Hypothalamus (tissue), 51 donors: Measurements from ENCODE around the gene CAPN9.
"Not testable (repeated sequence)": the region's sequence is repeated elsewhere in the genome, so short reads cannot be mapped to it uniquely, and the experiment has no call there.

Experiments used
- DNase-seq, 51 donors: peaks; one replicate each; lab custom pipeline; 2025; lab: John Stamatoyannopoulos, UW

CAPN9 gene

DNA sequence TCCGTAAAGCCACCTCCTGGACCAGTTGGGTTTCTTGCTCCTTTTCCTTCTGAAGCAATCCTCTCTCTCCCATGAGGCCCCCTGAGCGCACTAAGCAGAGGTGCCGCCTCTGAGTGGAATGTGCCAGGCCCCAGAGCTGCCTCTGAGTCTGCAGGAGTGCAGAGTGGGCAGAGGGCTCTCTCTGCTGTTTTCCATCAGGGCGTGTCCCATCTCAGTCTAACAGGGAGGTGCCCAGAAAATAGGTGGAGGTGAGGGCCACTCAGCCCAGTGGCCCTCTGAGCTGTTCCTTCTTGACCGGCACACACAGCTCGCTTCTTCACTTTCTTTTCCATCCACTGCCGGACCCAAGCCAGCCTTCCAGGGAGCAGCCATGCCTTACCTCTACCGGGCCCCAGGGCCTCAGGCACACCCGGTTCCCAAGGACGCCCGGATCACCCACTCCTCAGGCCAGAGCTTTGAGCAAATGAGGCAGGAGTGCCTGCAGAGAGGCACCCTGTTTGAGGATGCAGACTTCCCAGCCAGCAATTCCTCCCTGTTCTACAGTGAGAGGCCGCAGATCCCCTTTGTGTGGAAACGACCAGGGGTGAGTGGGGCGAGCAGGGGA, at the start of gene CAPN9:
CAPN9 (plus strand) TSS at position 262 of the 604 bp plus-strand sequence; CDS start at position 371, 109 bp downstream.
- DNase-seq, result no peak

GRCh38 chr1:230698130-230698529, 49.1 kb upstream of the CAPN9 start:
- no peak for DNase-seq

DNA sequence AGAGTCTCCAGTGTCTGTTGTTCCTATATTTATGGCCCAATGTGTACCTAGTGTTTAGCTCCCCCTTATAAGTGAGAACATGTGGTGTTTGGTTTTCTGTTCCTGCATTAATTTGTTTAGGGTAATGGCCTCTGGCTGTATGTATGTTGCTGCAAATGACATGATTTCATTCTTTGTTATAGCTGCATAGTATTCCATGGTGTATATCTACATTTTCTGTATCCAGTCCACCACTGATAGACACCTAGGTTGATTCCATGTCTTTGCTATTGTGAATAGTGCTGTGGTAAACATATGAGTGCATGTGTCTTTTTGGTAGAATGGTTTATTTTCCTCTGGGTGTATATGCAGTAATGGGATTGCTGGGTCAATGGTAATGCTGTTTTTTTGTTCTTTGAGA, 48.2 kb upstream of the CAPN9 start:
- not testable (repeated sequence) for DNase-seq

DNA sequence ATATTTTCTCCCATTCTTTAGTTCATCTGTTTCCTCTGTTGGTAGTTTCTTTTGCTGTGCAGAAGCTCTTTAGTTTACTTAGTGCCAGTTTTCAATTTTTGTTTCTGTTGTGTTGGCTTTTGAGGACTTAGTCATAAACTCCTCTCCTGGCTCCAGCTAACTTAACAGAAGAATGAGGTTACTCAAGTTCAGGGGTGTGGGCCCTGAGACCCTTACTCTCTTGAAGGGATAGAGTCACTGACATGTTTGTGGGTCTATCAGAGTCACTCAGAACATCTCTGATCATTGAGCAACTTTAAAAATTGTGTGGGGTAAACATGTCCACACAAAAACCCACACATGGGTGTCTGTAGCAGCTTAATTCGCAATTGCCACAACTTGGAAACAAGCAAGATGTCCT, 47.5 kb upstream of the CAPN9 start:
- no peak for DNase-seq

GRCh38 chr1:230700132-230700531, 47.1 kb upstream of the CAPN9 start:
- DNase-seq, result no peak

GRCh38 chr1:230701434-230701833, 45.8 kb upstream of the CAPN9 start:
- DNase-seq, result peak in 18 of 51 donors; percentile 30 to 78 (median 56)

- no peak for DNase-seq
These were observed 45.1 kb upstream of the CAPN9 start for GRCh38 chr1:230701895-230702768.

DNA sequence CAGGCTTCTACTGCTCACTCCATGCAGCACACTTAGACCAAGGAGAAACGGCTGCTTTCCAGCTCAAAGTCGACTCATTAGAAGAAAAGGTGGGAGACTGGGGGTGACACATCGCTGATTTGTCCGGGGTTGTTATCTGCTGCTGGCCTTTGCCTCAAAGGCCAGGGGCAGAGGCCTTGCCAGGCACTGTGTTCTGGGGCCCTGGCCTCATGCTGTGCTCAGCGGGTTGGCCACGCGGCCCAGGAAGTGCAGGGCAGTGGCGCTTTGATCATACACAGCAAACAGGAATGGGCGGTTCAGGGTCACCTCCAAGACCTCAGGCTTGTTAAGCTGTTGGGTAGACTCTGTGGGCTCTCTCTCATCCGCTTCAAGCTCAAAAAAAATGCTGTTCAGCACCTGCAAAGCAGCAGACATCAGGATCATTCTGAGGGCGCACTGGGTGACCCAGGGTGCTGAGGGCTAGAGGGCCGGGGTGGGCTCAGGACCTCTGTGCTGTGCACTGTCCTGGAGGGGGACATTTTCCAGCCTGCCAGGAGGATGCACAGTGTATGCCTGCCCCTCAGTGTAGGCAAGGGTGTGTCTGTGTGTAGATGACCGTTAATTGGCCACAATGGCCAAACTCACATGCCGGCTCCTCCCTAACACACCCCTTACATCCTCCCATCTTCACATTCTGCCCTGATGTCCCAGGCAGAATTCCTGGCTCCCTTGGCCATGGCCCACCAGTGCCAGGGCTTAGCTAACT, 44.1 kb upstream of the CAPN9 start:
- no peak for DNase-seq

- DNase-seq, result no peak
These were observed 43.4 kb upstream of the CAPN9 start for GRCh38 chr1:230703679-230704385.

GRCh38 chr1:230704830-230705229, 42.4 kb upstream of the CAPN9 start:
- DNase-seq, result no peak

DNA sequence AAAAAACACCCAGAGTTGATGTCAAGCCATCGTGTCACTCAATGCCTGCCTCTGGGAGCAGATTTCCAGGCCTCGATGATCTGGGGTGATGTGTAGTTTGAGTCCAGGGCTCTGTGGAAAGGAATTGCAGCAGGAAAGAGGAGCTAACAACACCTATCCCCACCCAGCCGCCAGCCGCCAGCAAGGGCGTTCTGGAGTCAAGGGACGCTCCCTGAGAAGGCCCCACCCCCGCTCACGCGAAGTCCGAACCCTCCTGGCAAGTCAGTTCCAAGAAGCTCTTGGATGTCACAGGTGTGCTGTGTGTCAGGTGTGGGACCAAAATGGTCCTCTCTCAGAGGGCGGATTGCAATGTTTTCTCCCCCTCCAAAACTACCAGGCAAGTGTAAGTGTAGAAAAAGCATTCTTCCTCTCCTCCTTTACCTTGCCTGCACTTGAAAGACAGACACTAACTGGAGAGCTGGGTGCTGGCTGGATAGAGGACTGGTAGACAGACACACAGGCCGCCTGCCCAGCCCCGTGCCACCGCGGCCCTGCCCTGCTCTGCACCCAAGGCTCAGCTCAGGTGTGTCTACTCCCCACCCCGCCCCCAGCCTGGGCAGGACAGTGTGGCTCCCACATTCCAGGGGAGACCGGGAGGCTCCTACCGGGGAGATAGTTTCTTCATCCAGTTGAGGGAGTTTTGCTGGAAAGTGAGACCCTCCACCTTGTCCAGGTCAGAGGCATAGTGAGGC, 41.7 kb upstream of the CAPN9 start:
- no peak for DNase-seq

- DNase-seq, result no peak
These were observed 41.0 kb upstream of the CAPN9 start for GRCh38 chr1:230706020-230706699.

DNA sequence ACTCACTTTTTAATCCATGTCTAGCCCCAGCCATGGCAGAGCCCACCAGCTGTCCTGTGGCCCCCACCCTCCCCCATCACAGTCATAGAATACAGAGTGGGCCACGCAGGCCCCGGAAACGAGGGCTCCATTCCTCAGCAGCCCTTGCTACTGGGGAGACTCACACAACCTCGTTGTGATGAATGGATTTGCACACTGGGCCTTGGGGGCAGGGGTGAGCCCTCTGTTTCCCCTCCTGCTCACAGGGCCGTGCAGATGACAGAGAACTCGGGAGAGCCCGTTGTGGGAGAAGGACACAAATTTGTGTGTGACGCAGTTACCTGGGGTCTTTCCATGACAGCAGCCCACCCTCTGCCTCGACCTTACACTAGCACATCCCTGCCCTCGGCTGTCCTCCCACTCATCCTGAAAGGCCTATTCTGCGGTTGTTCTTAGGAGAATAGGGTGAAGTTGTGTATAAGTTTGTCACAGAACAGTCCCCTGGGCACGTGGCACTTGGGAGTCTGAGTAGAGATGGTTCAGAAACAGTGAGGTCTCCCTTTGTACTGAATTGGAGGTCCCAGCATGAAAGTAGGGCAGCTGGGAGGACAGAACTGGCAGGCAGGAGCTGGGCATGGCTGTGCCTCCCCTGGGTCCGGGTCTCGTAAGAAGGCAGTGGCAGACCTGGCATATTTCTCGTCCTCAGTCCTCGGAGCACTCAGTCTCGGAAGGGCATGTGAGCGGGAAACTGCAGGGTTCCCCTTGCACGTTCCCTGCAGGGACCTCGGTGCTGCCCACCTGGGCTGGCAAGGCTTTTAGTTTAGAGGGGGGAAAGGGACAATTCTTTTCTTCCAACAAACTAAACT, 40.1 kb upstream of the CAPN9 start:
- DNase-seq, result no peak

- DNase-seq, result no peak
These were observed 39.2 kb upstream of the CAPN9 start for GRCh38 chr1:230707732-230708630.

DNA sequence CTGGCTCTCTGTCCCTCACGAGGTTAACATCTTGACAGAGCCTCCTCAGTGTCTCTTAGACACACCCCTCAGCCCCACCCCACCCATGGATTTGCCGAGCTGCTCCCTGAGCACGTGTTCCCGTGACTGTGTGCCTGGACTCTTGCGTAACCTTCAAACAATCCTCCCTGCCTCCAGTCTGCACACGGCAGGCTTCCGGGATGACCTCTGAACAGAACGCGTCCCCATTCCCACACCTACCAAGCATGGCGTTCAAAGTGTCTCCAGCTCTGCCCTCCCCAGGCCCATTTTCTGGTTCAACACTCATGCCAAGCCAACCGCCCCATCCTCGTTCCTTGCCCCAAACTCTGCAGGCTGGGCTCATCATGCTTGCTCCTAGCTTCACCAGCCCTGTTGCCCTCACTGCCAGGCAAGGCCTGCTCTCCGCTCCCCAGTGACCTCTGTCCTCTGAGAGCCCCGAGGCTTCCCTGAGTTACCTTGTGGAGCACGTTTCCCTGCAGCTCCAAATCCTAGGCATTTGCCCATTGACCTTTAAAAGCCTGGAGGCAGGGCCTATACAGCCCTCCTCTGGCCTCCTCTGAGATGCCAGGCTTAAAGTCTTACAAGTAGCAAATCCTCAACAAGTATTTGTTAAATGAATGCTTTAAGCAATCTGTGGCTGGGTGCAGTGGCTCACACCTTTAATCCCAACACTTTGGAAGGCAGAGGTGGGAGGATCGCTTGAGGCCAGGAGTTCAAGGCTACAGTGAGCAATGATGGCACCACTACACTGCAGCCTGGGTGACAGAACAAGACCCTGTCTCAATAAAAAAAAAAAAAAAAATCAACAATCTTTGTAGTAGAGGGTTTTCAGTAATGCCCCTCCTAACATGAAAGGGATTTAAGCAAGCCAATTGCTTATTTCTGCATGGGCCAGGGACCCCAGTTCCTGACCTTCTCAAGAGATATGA, 38.3 kb upstream of the CAPN9 start:
- peak in 3 of 51 donors; percentile 24 to 41 (median 29) for DNase-seq
